A549 (cell line): ENCODE data around the gene SLC39A2.

Experiments
- CBX8 ChIP-seq: fragments of 200-600 bp; sonication (generic); IDR thresholded peaks from 2 replicates; pipeline ENCODE4 v1.6.1; 2016
- CEBPB ChIP-seq, 2 experiments: fragments of >200 bp in 1 of 2; sonication (Bioruptor Twin) in 1 of 2; formaldehyde crosslinking in 1 of 2; IDR thresholded peaks; 2 replicates each; pipeline ENCODE4 v1.6.1; 2012 to 2016
- CHD2 ChIP-seq: fragments of 150-350 bp; IDR thresholded peaks from 2 replicates; pipeline ENCODE4 v1.6.1; 2014; ENCODE audit warnings: low read length; ENCODE audit not compliant: partially characterized antibody
- CTCF ChIP-seq: fragments of >200 bp; sonication (Bioruptor Twin); formaldehyde crosslinking; IDR thresholded peaks from 3 replicates; pipeline ENCODE4 v1.5.1; 2016
- EP300 ChIP-seq, 2 experiments: fragments of >200 bp; sonication (Bioruptor Twin); formaldehyde crosslinking; IDR thresholded peaks; 2 replicates in 1 of 2; 3 replicates in 1 of 2; pipeline ENCODE4 v1.6.1; 2016 to 2017
- JUNB ChIP-seq: fragments of >200 bp; sonication (Bioruptor Twin); formaldehyde crosslinking; IDR thresholded peaks from 2 replicates; pipeline ENCODE4 v1.6.1; 2016
- MAX ChIP-seq: IDR thresholded peaks from 2 replicates; pipeline ENCODE4 v1.6.1; 2012
- POLR2A ChIP-seq: IDR thresholded peaks from 2 replicates; pipeline ENCODE4 v1.6.1; 2012; ENCODE audit warnings: mild to moderate bottlenecking, low read length
- POLR2AphosphoS2 ChIP-seq: conservative IDR thresholded peaks from 2 replicates; pipeline ENCODE4 v1.6.1; 2012; ENCODE audit warnings: low read length, improper control_type of control experiment, inconsistent platforms
- REST ChIP-seq: fragments of 200-600 bp; sonication (generic); IDR thresholded peaks from 2 replicates; pipeline ENCODE4 v1.6.1; 2016; ENCODE audit warnings: antibody characterized with exemption, mild to moderate bottlenecking, moderate library complexity
- SMC3 ChIP-seq: fragments of >200 bp; sonication (Bioruptor Twin); formaldehyde crosslinking; IDR thresholded peaks from 3 replicates; pipeline ENCODE4 v1.6.1; 2018; ENCODE audit warnings: inconsistent platforms
- TP53 ChIP-seq: fragments of 250-450 bp; sonication (Bioruptor Pico); IDR thresholded peaks from 2 replicates; pipeline ENCODE4 v1.5.0; 2021; ENCODE audit warnings: mild to moderate bottlenecking, moderate library complexity

- no peak for TF ChIP-seq CBX8
- TF ChIP-seq CTCF: no peak
- no peak for TF ChIP-seq EP300 (IDR thresholded peaks at IDR 0.05)
- TF ChIP-seq CHD2: no peak
- TF ChIP-seq POLR2AphosphoS2: no peak
- TF ChIP-seq REST: no peak
- no peak for TF ChIP-seq TP53 (CRISPR knock-in tag)
- TF ChIP-seq SMC3: no peak
- TF ChIP-seq MAX: no peak
- TF ChIP-seq JUNB: no peak
- no peak for TF ChIP-seq CEBPB (IDR thresholded peaks at IDR 0.05)
- TF ChIP-seq POLR2A: no peak
Observed at GRCh38 chr14:21036751-21037150, 37.7 kb downstream of the SLC39A2 start.
